Astrocyte (in vitro differentiated cells and primary cell): ENCODE measurements around the gene CCNE1. TPM values are rescaled to one million over a fixed set of nuclear protein-coding genes. Genes with fewer than 3 reads are reported as not detected.

Source experiments
- DNase-seq: peaks from one replicate; pipeline ENCODE4 v3.0.0-alpha.2; 2010; ENCODE audit warnings: low read depth
- FAIRE-seq: peaks from 2 replicates; lab custom pipeline; 2011; peaks lifted over from hg19 to GRCh38; lab: Jason Lieb, UNC
- H2AFZ ChIP-seq: 2 replicates; pipeline ENCODE4 v1.6.0; 2012; ENCODE audit warnings: low read depth, low read length, inconsistent platforms
- H3K27ac ChIP-seq: 2 replicates; pipeline ENCODE4 v1.5.1; 2011; ENCODE audit warnings: low read depth, low read length, inconsistent platforms
- H3K27me3 ChIP-seq: 2 replicates; pipeline ENCODE4 v1.6.0; 2011; ENCODE audit warnings: low read length, inconsistent platforms; ENCODE audit not compliant: insufficient read depth
- H3K36me3 ChIP-seq: 2 replicates; pipeline ENCODE4 v1.5.1; 2011; ENCODE audit warnings: low read length, inconsistent platforms; ENCODE audit not compliant: insufficient read depth
- H3K4me1 ChIP-seq: 2 replicates; pipeline ENCODE4 v1.5.1; 2011; ENCODE audit warnings: low read length, inconsistent platforms; ENCODE audit not compliant: insufficient read depth
- H3K4me2 ChIP-seq: 2 replicates; pipeline ENCODE4 v1.6.0; 2012; ENCODE audit warnings: low read length, inconsistent platforms
- H3K4me3 ChIP-seq: 2 replicates; pipeline ENCODE4 v1.5.1; 2011; ENCODE audit warnings: low read depth, mild to moderate bottlenecking, low read length, inconsistent platforms; ENCODE audit not compliant: insufficient read depth
- H3K79me2 ChIP-seq: 2 replicates; pipeline ENCODE4 v1.6.0; 2012; ENCODE audit warnings: mild to moderate bottlenecking, low read length, inconsistent platforms; ENCODE audit not compliant: insufficient read depth
- H3K9ac ChIP-seq: 2 replicates; pipeline ENCODE4 v1.6.0; 2012; ENCODE audit warnings: mild to moderate bottlenecking, low read length, inconsistent platforms
- H3K9me3 ChIP-seq: 2 replicates; pipeline ENCODE4 v1.5.1; 2012; ENCODE audit warnings: low read depth, mild to moderate bottlenecking, low read length, inconsistent platforms; ENCODE audit not compliant: insufficient read depth
- H4K20me1 ChIP-seq: 2 replicates; pipeline ENCODE4 v1.6.0; 2012; ENCODE audit warnings: low read length, inconsistent platforms; ENCODE audit not compliant: insufficient read depth
- H3K27ac Mint-ChIP-seq: one replicate; pipeline ENCODE4 v1.8.0; 2021; ENCODE audit warnings: mild to moderate bottlenecking, mixed read lengths; ENCODE audit not compliant: unreplicated experiment
- H3K27me3 Mint-ChIP-seq: one replicate; pipeline ENCODE4 v1.8.0; 2021; ENCODE audit warnings: low read depth, mixed read lengths; ENCODE audit not compliant: unreplicated experiment
- H3K36me3 Mint-ChIP-seq: one replicate; pipeline ENCODE4 v1.8.0; 2021; ENCODE audit warnings: low read depth, mixed read lengths; ENCODE audit not compliant: unreplicated experiment
- H3K4me1 Mint-ChIP-seq: one replicate; pipeline ENCODE4 v1.8.0; 2021; ENCODE audit warnings: low read depth, mixed read lengths; ENCODE audit not compliant: unreplicated experiment
- H3K4me3 Mint-ChIP-seq: one replicate; pipeline ENCODE4 v1.8.0; 2021; ENCODE audit warnings: mild to moderate bottlenecking, moderate library complexity, mixed read lengths; ENCODE audit not compliant: unreplicated experiment
- H3K9me3 Mint-ChIP-seq: one replicate; pipeline ENCODE4 v1.8.0; 2021; ENCODE audit warnings: mild to moderate bottlenecking, mixed read lengths; ENCODE audit not compliant: unreplicated experiment
- CTCF ChIP-seq: IDR thresholded peaks from 2 replicates; pipeline ENCODE4 v1.5.1; 2011; ENCODE audit warnings: low read depth, mild to moderate bottlenecking, inconsistent platforms, low read length, moderate library complexity; ENCODE audit not compliant: insufficient read depth
- EZH2 ChIP-seq: IDR thresholded peaks from 2 replicates; pipeline ENCODE4 v1.6.1; 2012; ENCODE audit warnings: mild to moderate bottlenecking, low read length, inconsistent platforms; ENCODE audit not compliant: insufficient read depth
- total RNA-seq: library from RNA; stranded (reverse); gene quantifications from 2 replicates; pipeline ENCODE4 v1.2.1, GENCODE V29; 2021

The CCNE1 gene
- total RNA-seq, 1 donor from 2014 or later, result 8.8 TPM

GRCh38 chr19:29764361-29764760, 47.4 kb upstream of the CCNE1 start:
- no peaks in the 10 kb centered on the region for H3K4me1 ChIP-seq
- H3K4me3 ChIP-seq, result no peak overlapping the region
- FAIRE-seq (no peak), DNase-seq (no peak)
- no peaks in the 10 kb centered on the region for H3K9me3 ChIP-seq
- no peak overlapping the region for H2AFZ ChIP-seq
- Mint-ChIP-seq H3K4me1 (no peaks in the 10 kb centered on the region), H3K4me3 (no peak overlapping the region), H3K27me3 (peaks cover 28% of the 10 kb centered on the region), H3K36me3 (no peaks in the 10 kb centered on the region), H3K9me3 (no peaks in the 10 kb centered on the region), H3K27ac (no peak overlapping the region)
- no peaks in the 10 kb centered on the region for H3K36me3 ChIP-seq
- no peak overlapping the region for H3K4me2 ChIP-seq
- no peak overlapping the region for H3K9ac ChIP-seq
- H3K27me3 ChIP-seq, result no peaks in the 10 kb centered on the region
- no peaks in the 10 kb centered on the region for H3K79me2 ChIP-seq
- H3K27ac ChIP-seq, result no peak overlapping the region
- TF ChIP-seq EZH2 (no peak), CTCF (no peak)
- no peaks in the 10 kb centered on the region for H4K20me1 ChIP-seq

GRCh38 chr19:29766100-29766499, 45.7 kb upstream of the CCNE1 start:
- no peaks in the 10 kb centered on the region for H3K27me3 ChIP-seq
- no peaks in the 10 kb centered on the region for H4K20me1 ChIP-seq
- H3K4me3 Mint-ChIP-seq, result no peak overlapping the region
- no peak overlapping the region for H3K9ac ChIP-seq
- no peak overlapping the region for H3K27ac ChIP-seq
- peaks cover 28% of the 10 kb centered on the region for H3K27me3 Mint-ChIP-seq
- H3K4me2 ChIP-seq, result no peak overlapping the region
- no peaks in the 10 kb centered on the region for H3K9me3 ChIP-seq
- no peaks in the 10 kb centered on the region for H3K36me3 Mint-ChIP-seq
- H3K36me3 ChIP-seq, result no peaks in the 10 kb centered on the region
- no peak for DNase-seq
- no peak overlapping the region for H2AFZ ChIP-seq
- no peaks in the 10 kb centered on the region for H3K4me1 ChIP-seq
- H3K4me3 ChIP-seq, result no peak overlapping the region
- TF ChIP-seq EZH2 (no peak), CTCF (no peak)
- H3K27ac Mint-ChIP-seq, result no peak overlapping the region
- H3K4me1 Mint-ChIP-seq, result no peaks in the 10 kb centered on the region
- H3K79me2 ChIP-seq, result no peaks in the 10 kb centered on the region
- FAIRE-seq, result no peak
- no peaks in the 10 kb centered on the region for H3K9me3 Mint-ChIP-seq

GRCh38 chr19:29767039-29767735, 44.6 kb upstream of the CCNE1 start:
- H3K4me2 ChIP-seq, result no peak overlapping the region
- no peak overlapping the region for H3K27ac ChIP-seq
- H3K36me3 ChIP-seq, result no peaks in the 10 kb centered on the region
- no peaks in the 10 kb centered on the region for H3K4me1 ChIP-seq
- H3K79me2 ChIP-seq, result no peaks in the 10 kb centered on the region
- H3K27ac Mint-ChIP-seq, result no peak overlapping the region
- H3K9me3 Mint-ChIP-seq, result no peaks in the 10 kb centered on the region
- no peaks in the 10 kb centered on the region for H3K9me3 ChIP-seq
- FAIRE-seq, result no peak
- no peak overlapping the region for H3K9ac ChIP-seq
- no peaks in the 10 kb centered on the region for H3K36me3 Mint-ChIP-seq
- no peak overlapping the region for H3K4me3 Mint-ChIP-seq
- TF ChIP-seq EZH2 (no peak), CTCF (no peak)
- H4K20me1 ChIP-seq, result no peaks in the 10 kb centered on the region
- H2AFZ ChIP-seq, result no peak overlapping the region
- H3K4me3 ChIP-seq, result no peak overlapping the region
- no peaks in the 10 kb centered on the region for H3K4me1 Mint-ChIP-seq
- peaks cover 28% of the 10 kb centered on the region for H3K27me3 Mint-ChIP-seq
- H3K27me3 ChIP-seq, result no peaks in the 10 kb centered on the region
- DNase-seq, result no peak
